HEK293 (cell line): ENCODE results near the gene MGAT4B.

ENCODE experiments used
- CTCF ChIA-PET: fragments of 350-600 bp; formaldehyde crosslinking; extraction: SDS; loops from one replicate; lab custom pipeline; 2021; ENCODE audit warnings: antibody characterized with exemption; lab: Yijun Ruan, JAX
- POLR2A ChIA-PET: fragments of 300-600 bp; formaldehyde crosslinking; extraction: SDS; loops from one replicate; lab custom pipeline; 2020; ENCODE audit warnings: antibody characterized with exemption, inconsistent platforms; lab: Yijun Ruan, JAX
- H3K27ac ChIP-seq: fragments of 200-500 bp; sonication (Bioruptor generic); 2 replicates; pipeline ENCODE4 v1.5.1; 2014; ENCODE audit warnings: low read depth, low read length, control low read depth, inconsistent platforms; ENCODE audit errors: extremely low read depth
- H3K36me3 ChIP-seq, 2 experiments: fragments of 200-500 bp in 1 of 2; sonication (Bioruptor generic) in 1 of 2; 1 replicate in 1 of 2; 2 replicates in 1 of 2; pipeline ENCODE4 v1.5.1; 2014 to 2017; ENCODE audit warnings: inconsistent platforms in 2 of 2, low read length in 2 of 2; ENCODE audit not compliant: control insufficient read depth in 2 of 2, insufficient read depth in 1 of 2
- H3K4me1 ChIP-seq: fragments of 200-500 bp; sonication (Bioruptor generic); 2 replicates; pipeline ENCODE4 v1.5.1; 2014; ENCODE audit warnings: mild to moderate bottlenecking, low read length, inconsistent platforms; ENCODE audit not compliant: control insufficient read depth, insufficient read depth
- H3K4me3 ChIP-seq: 2 replicates; pipeline ENCODE4 v1.5.1; 2011; ENCODE audit warnings: low read depth, mild to moderate bottlenecking, control low read depth, low read length, moderate library complexity
- H3K9me3 ChIP-seq: fragments of 200-500 bp; sonication (Bioruptor generic); 2 replicates; pipeline ENCODE4 v1.5.1; 2014; ENCODE audit warnings: low read depth, low read length, inconsistent platforms; ENCODE audit not compliant: control insufficient read depth, insufficient read depth
- AEBP2 ChIP-seq: fragments of 450-650 bp; formaldehyde crosslinking; IDR thresholded peaks from 2 replicates; pipeline ENCODE4 v1.5.1; 2016; ENCODE audit warnings: missing biosample characterization, missing genetic modification characterization, borderline replicate concordance
- OVOL3 ChIP-seq: fragments of 450-650 bp; formaldehyde crosslinking; IDR thresholded peaks from 2 replicates; pipeline ENCODE4 v1.5.1; 2016; ENCODE audit warnings: missing biosample characterization, missing genetic modification characterization
- REST ChIP-seq: fragments of 450-650 bp; formaldehyde crosslinking; IDR thresholded peaks from 2 replicates; pipeline ENCODE4 v1.5.1; 2016; ENCODE audit warnings: missing biosample characterization, missing genetic modification characterization
- TRIM28 ChIP-seq: IDR thresholded peaks from 2 replicates; pipeline ENCODE4 v1.6.1; 2011; ENCODE audit warnings: low read length, control low read depth, borderline replicate concordance
- ZBTB17 ChIP-seq: fragments of 450-650 bp; formaldehyde crosslinking; IDR thresholded peaks from 2 replicates; pipeline ENCODE4 v1.5.1; 2016; ENCODE audit warnings: missing biosample characterization, missing genetic modification characterization
- ZFP3 ChIP-seq: fragments of 450-650 bp; formaldehyde crosslinking; IDR thresholded peaks from 2 replicates; pipeline ENCODE4 v1.5.1; 2016; ENCODE audit warnings: low read depth, missing biosample characterization, missing genetic modification characterization
- ZNF133 ChIP-seq: fragments of 450-650 bp; formaldehyde crosslinking; IDR thresholded peaks from 2 replicates; pipeline ENCODE4 v1.5.1; 2016; ENCODE audit warnings: missing biosample characterization, missing genetic modification characterization
- ZNF274 ChIP-seq, 2 experiments: fragments of 200-500 bp in 1 of 2; fragments of 450-650 bp in 1 of 2; sonication (Bioruptor generic) in 1 of 2; formaldehyde crosslinking in 1 of 2; IDR thresholded peaks; 2 replicates each; pipeline versions ENCODE4 v1.5.1 to v1.6.1; 2014 to 2016; ENCODE audit warnings: borderline replicate concordance in 1 of 2, inconsistent platforms in 1 of 2, low read length in 1 of 2, missing biosample characterization in 1 of 2, missing genetic modification characterization in 1 of 2
- ZNF311 ChIP-seq: fragments of 450-650 bp; formaldehyde crosslinking; IDR thresholded peaks from 2 replicates; pipeline ENCODE4 v1.5.1; 2017; ENCODE audit warnings: missing biosample characterization, missing genetic modification characterization, borderline replicate concordance
- ZNF391 ChIP-seq: fragments of 450-650 bp; formaldehyde crosslinking; IDR thresholded peaks from 2 replicates; pipeline ENCODE4 v1.5.1; 2016; ENCODE audit warnings: low read depth, missing biosample characterization, missing genetic modification characterization, borderline replicate concordance
- ZNF404 ChIP-seq: fragments of 450-650 bp; formaldehyde crosslinking; IDR thresholded peaks from 2 replicates; pipeline ENCODE4 v1.5.1; 2017; ENCODE audit warnings: missing biosample characterization, missing genetic modification characterization
- ZNF529 ChIP-seq: fragments of 450-650 bp; formaldehyde crosslinking; IDR thresholded peaks from 2 replicates; pipeline ENCODE4 v1.5.1; 2017; ENCODE audit warnings: missing genetic modification characterization, missing biosample characterization; ENCODE audit not compliant: insufficient replicate concordance
- ZNF621 ChIP-seq: fragments of 450-650 bp; formaldehyde crosslinking; IDR thresholded peaks from 2 replicates; pipeline ENCODE4 v1.5.1; 2017; ENCODE audit warnings: missing biosample characterization, missing genetic modification characterization
- ZNF654 ChIP-seq: fragments of 450-650 bp; formaldehyde crosslinking; IDR thresholded peaks from 2 replicates; pipeline ENCODE4 v1.5.1; 2016; ENCODE audit warnings: low read depth, missing biosample characterization, missing genetic modification characterization
- ZNF664 ChIP-seq: fragments of 450-650 bp; formaldehyde crosslinking; IDR thresholded peaks from 2 replicates; pipeline ENCODE4 v1.5.1; 2016; ENCODE audit warnings: missing biosample characterization, missing genetic modification characterization
- ZNF677 ChIP-seq: fragments of 450-650 bp; IDR thresholded peaks from 2 replicates; pipeline ENCODE4 v1.5.0; 2018; ENCODE audit warnings: missing biosample characterization, mild to moderate bottlenecking, missing genetic modification characterization, moderate library complexity
- ZNF692 ChIP-seq: fragments of 450-650 bp; formaldehyde crosslinking; IDR thresholded peaks from 2 replicates; pipeline ENCODE4 v1.5.1; 2016; ENCODE audit warnings: missing biosample characterization, missing genetic modification characterization
- ZSCAN18 ChIP-seq: fragments of 450-650 bp; formaldehyde crosslinking; IDR thresholded peaks from 2 replicates; pipeline ENCODE4 v1.5.1; 2016; ENCODE audit warnings: missing biosample characterization, missing genetic modification characterization

MGAT4B gene

GRCh38 chr5:179758955-179759354, 47.7 kb downstream of the MGAT4B start:
- POLR2A ChIA-PET = no interaction called here
- H3K4me3 ChIP-seq = no peak overlapping the region
- CTCF ChIA-PET = no interaction called here
- H3K36me3 ChIP-seq = no peaks in the 10 kb centered on the region; a peak in 1 of 3 replicates
- no peaks in the 10 kb centered on the region for H3K9me3 ChIP-seq
- H3K27ac ChIP-seq = no peak overlapping the region
- H3K4me1 ChIP-seq = peaks cover 21% of the 10 kb centered on the region
- TF ChIP-seq ZSCAN18 (tag by site-specific recombination) (no peak), ZNF664 (tag by site-specific recombination) (no peak), ZNF677 (tag by site-specific recombination) (no peak), ZNF274 (IDR thresholded peaks at IDR 0.05; ENCODE audit: low read length) (no peak), ZNF274 (tag by site-specific recombination; IDR thresholded peaks at IDR 0.05; ENCODE audit: borderline replicate concordance) (no peak), ZNF654 (no peak), ZNF391 (tag by site-specific recombination) (no peak), ZNF133 (tag by site-specific recombination) (no peak), OVOL3 (tag by site-specific recombination) (no peak), TRIM28 (no peak), ZNF621 (tag by site-specific recombination) (no peak), ZNF692 (tag by site-specific recombination) (no peak), ZBTB17 (tag by site-specific recombination) (no peak), ZNF311 (tag by site-specific recombination) (no peak), ZNF404 (tag by site-specific recombination) (no peak), AEBP2 (tag by site-specific recombination) (no peak), ZFP3 (tag by site-specific recombination) (no peak), REST (tag by site-specific recombination) (no peak), ZNF529 (tag by site-specific recombination) (no peak)
